Measurements from ENCODE around the gene MDFIC.

Gene MDFIC

GRCh38 chr7:114944745-114945625 lies 23.1 kb downstream of the MDFIC start:
- no peak overlapping the region for H3K4me2 ChIP-seq (ENCODE audit: low read depth, low read length, poor library complexity, severe bottlenecking)
- no peak for TF ChIP-seq CTCF (conservative IDR thresholded peaks at IDR 0.05; ENCODE audit: low read length)
- TF ChIP-seq EZH2phosphoT487 (IDR thresholded peaks at IDR 0.05; ENCODE audit: borderline replicate concordance), result no peak

GRCh38 chr7:114949231-114949630 lies 27.3 kb downstream of the MDFIC start:
- H2AFZ ChIP-seq (ENCODE audit: low read length), result no peak overlapping the region
- no peaks in the 10 kb centered on the region for H4K20me1 ChIP-seq (ENCODE audit: insufficient read depth, low read length, poor library complexity, severe bottlenecking)
- H3K9me2 ChIP-seq (replicated peaks; ENCODE audit: low read depth, low read length), result no peaks in the 10 kb centered on the region
- H3F3A ChIP-seq (ENCODE audit: low read depth), result no peaks in the 10 kb centered on the region
- no peaks in the 10 kb centered on the region for H3K79me2 ChIP-seq (ENCODE audit: insufficient read depth, low read length)
- no peak overlapping the region for H3K4me2 ChIP-seq (ENCODE audit: low read depth, low read length, poor library complexity, severe bottlenecking)
- no peaks in the 10 kb centered on the region for H3K9me3 ChIP-seq (ENCODE audit: insufficient read depth, low read depth, low read length)
- TF ChIP-seq EZH2phosphoT487 (IDR thresholded peaks at IDR 0.05; ENCODE audit: borderline replicate concordance) (no peak), CTCF (conservative IDR thresholded peaks at IDR 0.05; ENCODE audit: low read length) (no peak)
- no peak overlapping the region for H3K9ac ChIP-seq (ENCODE audit: low read depth, low read length, poor library complexity, severe bottlenecking)
- H3K4me1 ChIP-seq (ENCODE audit: insufficient read depth, low read length, poor library complexity, severe bottlenecking), result no peaks in the 10 kb centered on the region
- H3K27me3 ChIP-seq (ENCODE audit: insufficient read depth, low read length, poor library complexity, severe bottlenecking), result no peaks in the 10 kb centered on the region
- H3K36me3 ChIP-seq (ENCODE audit: insufficient read depth, low read length), result no peaks in the 10 kb centered on the region
- no peak overlapping the region for H3K4me3 ChIP-seq (ENCODE audit: low read length, poor library complexity, severe bottlenecking)

More at GRCh38 chr7:114944745-114945625, 23.1 kb downstream of the MDFIC start:
- H3K9ac ChIP-seq (ENCODE audit: low read depth, low read length, poor library complexity, severe bottlenecking), result no peak overlapping the region
- H3F3A ChIP-seq (ENCODE audit: low read depth), result no peaks in the 10 kb centered on the region
- H3K9me2 ChIP-seq (replicated peaks; ENCODE audit: low read depth, low read length), result no peaks in the 10 kb centered on the region
- no peaks in the 10 kb centered on the region for H3K79me2 ChIP-seq (ENCODE audit: insufficient read depth, low read length)
- no peaks in the 10 kb centered on the region for H3K4me1 ChIP-seq (ENCODE audit: insufficient read depth, low read length, poor library complexity, severe bottlenecking)
- H3K36me3 ChIP-seq (ENCODE audit: insufficient read depth, low read length), result no peaks in the 10 kb centered on the region
- H3K9me3 ChIP-seq (ENCODE audit: insufficient read depth, low read depth, low read length), result no peaks in the 10 kb centered on the region
- H2AFZ ChIP-seq (ENCODE audit: low read length), result no peak overlapping the region
- no peaks in the 10 kb centered on the region for H3K27me3 ChIP-seq (ENCODE audit: insufficient read depth, low read length, poor library complexity, severe bottlenecking)
- no peaks in the 10 kb centered on the region for H4K20me1 ChIP-seq (ENCODE audit: insufficient read depth, low read length, poor library complexity, severe bottlenecking)
- no peak overlapping the region for H3K4me3 ChIP-seq (ENCODE audit: low read length, poor library complexity, severe bottlenecking)

- Histone ChIP-seq H3K4me2 (ENCODE audit: low read depth, low read length, poor library complexity, severe bottlenecking) (no peak overlapping the region), H3K9me2 (replicated peaks; ENCODE audit: low read depth, low read length) (no peaks in the 10 kb centered on the region), H3K79me2 (ENCODE audit: insufficient read depth, low read length) (no peaks in the 10 kb centered on the region), H3K36me3 (ENCODE audit: insufficient read depth, low read length) (no peaks in the 10 kb centered on the region), H3K9ac (ENCODE audit: low read depth, low read length, poor library complexity, severe bottlenecking) (no peak overlapping the region), H3K4me3 (ENCODE audit: low read length, poor library complexity, severe bottlenecking) (no peak overlapping the region), H3K27me3 (ENCODE audit: insufficient read depth, low read length, poor library complexity, severe bottlenecking) (no peaks in the 10 kb centered on the region), H3F3A (ENCODE audit: low read depth) (no peaks in the 10 kb centered on the region), H4K20me1 (ENCODE audit: insufficient read depth, low read length, poor library complexity, severe bottlenecking) (no peaks in the 10 kb centered on the region), H3K4me1 (ENCODE audit: insufficient read depth, low read length, poor library complexity, severe bottlenecking) (no peaks in the 10 kb centered on the region), H3K9me3 (ENCODE audit: insufficient read depth, low read depth, low read length) (no peaks in the 10 kb centered on the region), H2AFZ (ENCODE audit: low read length) (no peak overlapping the region)
- TF ChIP-seq EZH2phosphoT487 (IDR thresholded peaks at IDR 0.05; ENCODE audit: borderline replicate concordance) (no peak), CTCF (conservative IDR thresholded peaks at IDR 0.05; ENCODE audit: low read length) (no peak)
Measured at GRCh38 chr7:114952296-114952695, 30.4 kb downstream of the MDFIC start.

Data from Loucy (cell line).